Stimulated activated naive CD4-positive, alpha-beta T cell treated with Interleukin-2 at 50 U/mL for 16 hours (primary cell): ENCODE results near the gene PGAP2.

Experiments used
- DNase-seq: peaks from one replicate; lab custom pipeline; 2025; lab: John Stamatoyannopoulos, UW

PGAP2 gene

DNA sequence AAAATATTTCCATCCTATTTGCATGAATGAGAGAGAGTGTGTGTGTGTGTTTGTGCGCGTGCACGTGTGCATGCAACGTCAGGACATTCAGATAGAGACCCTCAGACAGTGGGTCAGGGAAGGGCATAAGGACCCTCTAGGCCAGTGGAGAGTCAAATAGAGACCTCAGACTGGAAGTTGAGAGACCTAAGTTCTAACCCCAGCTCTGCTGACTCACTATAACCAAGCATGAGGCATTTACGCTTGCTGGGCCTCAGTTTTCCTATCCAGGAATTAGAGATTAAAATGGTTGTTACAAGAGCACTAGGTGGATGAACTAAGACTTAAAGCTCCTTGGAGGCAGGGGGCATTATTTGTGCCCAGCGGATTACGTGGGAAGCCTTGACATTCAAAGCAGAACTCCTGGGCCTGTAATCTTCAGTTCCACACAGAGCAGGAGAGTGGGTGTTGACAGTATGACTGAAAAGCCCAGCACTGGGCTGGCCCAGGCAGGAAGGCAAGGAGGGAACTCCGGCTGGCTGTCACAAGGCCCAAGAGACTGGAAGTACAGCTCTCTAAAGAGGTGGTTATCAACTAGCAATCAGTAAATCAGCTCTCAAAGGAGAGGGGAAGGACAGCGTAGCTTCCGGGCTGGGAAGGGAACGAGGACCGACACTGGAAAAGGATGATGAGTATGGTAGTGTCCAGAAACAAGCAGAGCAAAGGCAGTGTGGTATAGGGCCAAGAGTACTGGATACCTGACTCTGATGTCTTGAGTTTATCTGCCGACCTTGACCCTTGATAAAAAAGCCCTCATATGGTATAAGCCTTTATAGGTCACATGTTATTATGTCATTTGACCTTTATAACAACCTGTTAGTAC is 23.2 kb downstream of the PGAP2 start:
- DNase-seq = no peak

DNA sequence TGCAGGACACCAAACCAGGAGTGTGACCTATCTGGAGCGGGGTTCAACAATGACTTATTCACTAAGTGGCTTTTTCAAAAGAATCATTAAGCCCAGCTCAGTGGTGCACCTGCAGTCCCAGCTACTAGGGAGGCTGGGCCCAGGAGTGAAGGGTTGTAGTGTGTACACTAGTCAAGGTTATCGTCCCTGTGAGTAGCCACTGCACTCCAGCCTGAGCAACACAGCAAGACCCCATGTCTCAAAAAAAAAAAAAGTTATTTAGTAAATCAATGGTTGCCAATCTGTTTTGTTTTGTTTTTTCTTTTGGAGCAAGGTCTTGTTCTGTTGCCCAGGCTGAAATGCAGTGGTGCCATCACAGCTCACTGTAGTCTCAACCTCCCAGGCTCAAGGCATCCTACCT is 24.5 kb downstream of the PGAP2 start:
- DNase-seq = no peak

DNA sequence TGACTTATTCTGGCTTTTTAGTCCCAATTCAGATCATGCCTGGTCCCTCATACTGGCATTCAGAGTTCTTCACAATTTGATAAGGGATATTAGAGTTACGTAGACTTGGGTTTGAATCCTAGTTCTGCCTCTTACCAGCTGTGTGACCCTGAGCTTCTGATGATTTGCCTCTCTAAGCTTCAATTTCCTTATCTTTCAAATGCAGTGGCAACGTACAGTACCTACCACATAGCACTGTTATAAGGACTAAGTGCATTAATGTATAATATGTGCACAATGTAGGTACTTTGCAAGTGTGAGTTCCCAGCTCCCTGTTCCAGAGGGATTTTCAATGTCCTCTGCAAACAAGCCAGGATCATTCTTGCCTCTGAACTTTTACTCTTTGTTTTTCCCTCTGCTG is 25.1 kb downstream of the PGAP2 start:
- no peak for DNase-seq

DNA sequence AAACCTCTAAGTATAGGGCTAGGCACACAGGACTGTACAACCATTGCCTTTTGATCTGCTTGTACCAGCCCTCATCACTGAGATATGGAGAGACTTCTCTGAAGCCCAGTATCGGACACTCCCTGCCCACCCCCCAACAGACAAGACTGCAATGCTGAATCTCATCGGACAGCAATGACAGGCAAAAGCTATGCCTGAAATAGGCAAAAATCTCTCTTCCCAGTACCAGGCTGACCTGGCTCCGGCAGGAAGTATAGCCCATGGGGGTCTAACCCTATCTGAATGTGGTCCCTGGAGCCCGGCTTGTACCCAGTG is 25.9 kb downstream of the PGAP2 start:
- no peak for DNase-seq

DNA sequence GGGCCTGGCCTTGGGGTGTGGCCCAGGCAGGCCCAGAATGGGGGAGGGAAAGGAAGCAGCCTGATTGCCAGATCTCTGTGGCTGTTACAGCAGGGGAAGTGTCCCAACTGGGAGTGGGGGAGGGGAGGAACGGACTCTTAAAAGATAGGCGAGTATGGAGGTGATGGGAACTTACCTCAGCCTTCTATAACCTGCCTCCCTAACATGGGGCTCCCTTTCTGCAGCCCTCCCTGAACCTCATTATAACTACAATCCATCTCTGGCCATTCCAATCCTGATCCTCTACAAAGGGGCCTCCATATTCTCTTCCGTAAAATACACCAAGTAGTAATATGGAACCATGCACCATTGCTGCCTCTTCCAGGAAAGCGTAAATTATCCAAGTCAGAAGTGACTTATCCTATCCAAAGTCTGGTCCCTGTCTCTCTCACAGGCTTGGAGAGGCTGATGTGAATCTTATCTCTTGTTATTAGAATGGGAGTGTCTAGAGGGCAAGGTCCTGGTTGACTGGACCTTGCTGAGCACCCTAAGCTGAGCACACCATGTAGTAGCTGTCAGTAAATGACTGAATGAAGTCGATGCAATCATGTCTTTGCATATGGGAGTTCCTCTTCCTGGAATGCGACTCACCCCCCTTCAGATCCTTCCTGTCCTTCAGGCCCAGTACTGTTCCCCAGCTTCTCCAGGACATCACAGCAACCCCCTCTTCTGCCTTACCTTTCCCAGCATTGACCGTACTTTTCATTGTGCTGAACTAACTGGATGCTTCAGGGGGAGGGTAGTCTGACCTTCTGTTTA is 26.5 kb downstream of the PGAP2 start:
- DNase-seq = no peak

DNA sequence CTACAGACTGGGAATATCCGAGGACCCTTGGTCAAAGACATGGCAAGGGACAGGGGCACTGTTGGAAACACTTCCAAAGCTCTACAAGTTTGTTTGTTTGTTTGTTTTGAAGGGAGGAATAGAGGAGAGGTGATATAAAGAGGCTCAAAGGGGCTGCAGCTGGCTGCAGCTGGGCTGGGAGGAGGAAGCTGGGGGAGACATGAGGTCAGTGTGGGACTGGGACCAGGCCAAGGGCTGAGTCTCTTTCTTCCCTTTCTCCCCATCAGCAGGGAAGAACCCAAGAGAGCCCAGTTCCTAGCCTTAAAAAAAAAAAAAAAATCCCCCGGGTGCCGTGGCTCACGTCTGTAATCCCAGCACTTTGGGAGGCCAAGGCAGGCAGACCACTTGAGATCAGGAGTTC is 27.4 kb downstream of the PGAP2 start:
- DNase-seq = no peak

GRCh38 chr11:3836903-3837302 is 28.5 kb downstream of the PGAP2 start:
- no peak for DNase-seq

GRCh38 chr11:3837793-3838192 is 29.4 kb downstream of the PGAP2 start:
- no peak for DNase-seq

DNA sequence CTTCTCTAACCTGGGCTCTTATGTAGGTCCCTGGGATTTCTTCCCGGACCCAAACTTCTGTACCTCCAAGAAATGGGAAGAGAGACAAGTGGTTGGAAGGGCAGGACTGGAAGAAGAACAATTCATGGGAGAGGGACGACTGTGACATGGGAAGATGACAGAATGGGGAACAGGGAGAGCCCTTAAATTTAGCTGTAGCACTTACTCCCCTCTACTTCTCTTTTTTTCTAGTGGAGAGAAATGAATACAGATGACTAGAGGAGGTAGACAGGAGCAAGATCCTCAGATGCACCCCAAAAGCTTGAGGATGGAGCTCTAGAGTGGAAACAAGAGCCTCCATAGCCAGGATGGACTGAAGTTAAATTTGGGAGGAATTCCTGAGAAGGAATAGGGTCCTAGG is 30.1 kb downstream of the PGAP2 start:
- DNase-seq = no peak

DNA sequence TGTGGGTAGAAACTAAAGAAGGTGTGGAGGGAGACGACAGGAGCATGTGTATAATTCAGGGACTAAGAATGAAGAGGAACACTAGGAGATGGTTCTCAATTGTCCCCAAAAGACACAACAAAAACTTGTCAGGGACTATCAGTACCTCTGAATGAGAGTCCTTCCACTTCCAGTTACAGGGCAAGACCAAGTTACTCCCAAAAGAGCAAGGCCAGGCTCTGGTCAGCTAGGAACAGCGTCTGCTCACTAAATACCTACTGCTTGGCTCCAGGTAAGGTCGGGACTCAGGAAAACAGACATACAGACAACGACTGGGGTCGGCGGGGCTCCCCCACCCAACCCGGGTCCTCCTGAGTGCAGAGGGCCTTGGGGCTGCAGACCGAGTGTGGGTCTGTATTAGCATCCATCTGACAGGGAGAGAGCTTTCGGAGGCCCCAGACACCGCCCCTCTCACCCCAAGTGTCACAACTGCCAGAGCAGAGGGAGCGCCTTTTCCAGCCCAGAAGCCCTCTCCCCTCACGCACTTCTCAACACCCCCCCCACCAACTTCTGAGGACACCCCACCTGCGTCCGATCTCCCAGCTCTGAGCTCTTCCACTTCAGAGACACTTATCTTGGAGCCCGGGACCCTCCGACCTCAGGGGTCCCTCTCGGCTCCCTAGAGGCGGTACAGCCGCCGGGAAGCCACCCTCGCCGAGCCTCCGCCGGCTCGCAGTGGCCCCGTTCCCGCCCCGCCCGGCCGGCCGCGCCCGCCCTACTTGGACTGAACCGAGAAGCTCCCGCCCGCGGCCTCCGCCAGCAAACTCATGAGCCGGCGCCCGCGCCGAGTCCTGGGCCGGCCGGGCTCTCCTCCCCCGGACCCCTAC is 31.9 kb downstream of the PGAP2 start:
- peak; percentile 47 for DNase-seq

DNA sequence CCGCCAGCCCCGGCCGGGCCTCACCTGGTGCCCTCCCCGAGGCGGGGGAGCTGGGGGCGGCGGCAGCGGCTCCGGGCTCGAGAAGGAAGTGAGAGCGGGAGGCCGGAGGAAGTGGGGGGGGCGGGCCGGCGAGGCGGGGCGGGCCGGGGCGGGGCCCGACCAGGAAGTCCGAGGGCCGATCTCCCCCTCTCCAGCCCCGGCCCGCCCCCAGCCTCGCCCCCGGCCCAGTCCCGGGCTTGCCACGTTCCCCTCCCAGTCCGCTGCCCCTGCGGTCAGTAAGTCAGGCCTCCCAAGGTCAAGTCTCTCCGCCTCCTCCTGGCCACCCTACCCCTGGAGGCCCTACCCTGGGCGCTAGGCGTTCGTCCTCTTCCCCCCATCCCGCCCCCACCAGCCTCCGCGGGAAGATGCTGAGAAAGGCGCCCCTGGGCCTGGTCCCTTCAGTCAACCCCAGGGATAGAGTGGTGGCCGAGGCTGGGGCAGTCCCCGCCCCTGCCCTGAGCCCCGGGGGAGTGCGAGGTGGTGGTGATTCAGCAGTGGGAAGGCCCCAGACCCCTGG is 32.6 kb downstream of the PGAP2 start, which contains the start of gene RHOG:
RHOG (minus strand) TSS at position 90 of the 556 bp plus-strand sequence. CDS start 12,821 bp downstream, outside the sequence.
- DNase-seq = no peak

- DNase-seq = peak; percentile 97
Measured at GRCh38 chr11:3841426-3842350, 33.3 kb downstream of the PGAP2 start.

DNA sequence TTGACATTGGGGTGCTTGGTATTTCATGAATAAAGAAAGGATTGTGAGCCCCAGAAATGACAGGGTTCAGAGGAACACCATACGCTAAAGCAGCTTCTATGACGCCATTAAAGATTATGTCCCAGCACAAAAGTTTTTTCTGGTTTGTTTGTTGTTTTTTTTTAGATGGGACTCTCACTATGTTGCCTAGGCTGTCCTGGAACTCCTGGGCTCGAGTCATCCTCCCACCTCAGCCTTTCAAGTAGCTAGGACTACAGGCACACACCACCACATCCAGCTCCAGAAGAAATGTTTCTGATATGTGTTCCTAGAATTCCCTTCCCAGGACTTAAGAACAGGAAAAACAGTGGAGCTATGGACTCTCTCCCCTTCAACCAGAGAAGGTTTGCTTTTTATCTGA is 35.0 kb downstream of the PGAP2 start:
- no peak for DNase-seq

GRCh38 chr11:3845246-3845645 is 36.9 kb downstream of the PGAP2 start:
- DNase-seq = no peak

- DNase-seq = no peak
Measured at GRCh38 chr11:3845670-3846069, 37.3 kb downstream of the PGAP2 start.

GRCh38 chr11:3849297-3849874 is 41.0 kb downstream of the PGAP2 start:
- no peak for DNase-seq

GRCh38 chr11:3853545-3853842 is 45.1 kb downstream of the PGAP2 start:
- DNase-seq = no peak

DNA sequence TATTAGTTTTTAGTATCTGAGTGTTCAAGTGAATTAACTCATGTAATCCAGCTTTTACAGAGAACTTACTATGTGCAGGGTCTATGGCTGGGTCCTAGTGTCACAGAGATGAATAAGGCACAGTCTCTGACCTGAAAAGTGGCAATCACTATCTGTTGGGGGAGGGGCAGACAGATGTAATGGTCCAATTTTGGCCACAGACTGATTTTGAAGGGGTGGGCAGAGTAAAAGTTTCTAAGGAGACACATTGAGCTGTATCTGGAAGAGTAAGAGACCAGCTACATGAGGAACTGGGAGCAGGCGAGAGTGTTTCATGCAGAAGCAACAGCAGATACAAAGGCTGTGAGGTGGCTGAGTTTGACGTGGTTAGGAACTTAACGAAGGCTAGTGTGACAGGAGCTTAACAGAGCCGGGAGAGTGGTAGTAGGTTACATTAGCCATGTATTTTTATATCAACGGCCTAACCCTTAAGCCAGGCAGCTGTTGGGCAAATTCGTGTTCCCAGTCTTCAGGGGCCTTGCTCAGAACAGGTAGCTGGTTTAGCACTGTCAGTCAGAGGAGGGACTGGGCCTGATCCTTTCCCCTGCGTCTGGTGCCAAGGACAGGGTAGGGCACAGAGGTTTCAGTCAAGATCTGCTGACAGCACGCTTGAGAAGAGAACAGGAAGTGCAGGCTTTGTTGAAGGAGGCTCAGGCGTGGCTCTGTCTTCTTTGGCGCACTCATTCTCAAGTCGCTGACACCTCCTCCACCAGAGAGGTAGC is 45.7 kb downstream of the PGAP2 start:
- peak; percentile 56 for DNase-seq

DNA sequence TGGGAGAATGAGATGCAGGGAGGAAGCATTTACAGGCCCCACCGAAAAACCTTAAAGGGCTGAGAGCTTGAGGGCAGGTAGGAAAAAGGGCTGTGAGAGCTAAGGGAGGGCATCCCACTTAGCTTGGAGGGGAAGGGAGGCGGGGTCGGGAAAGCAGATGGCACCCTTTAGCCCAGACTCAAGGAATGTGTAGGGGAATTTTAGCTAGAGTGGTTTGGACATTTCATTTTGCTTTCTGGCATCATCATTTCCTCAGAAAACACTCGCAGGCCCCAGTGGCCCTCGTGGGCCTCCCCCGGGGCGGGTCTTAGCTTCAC is 46.3 kb downstream of the PGAP2 start:
- DNase-seq = no peak
